Activated CD4-positive, alpha-beta T cell treated with anti-CD3 and anti-CD28 coated beads, Interleukin-2, amount 10 ng/mL, durations not matched to agents 7 days and 5 days (primary cell): ENCODE data around the gene GFPT2. TPM values are rescaled to one million over a fixed set of nuclear protein-coding genes. Genes with fewer than 3 reads are reported as not detected.

Experiments used
- CTCF ChIA-PET: fragments of 350-600 bp; sonication (Branson Sonifier 250); formaldehyde crosslinking; loops from one replicate; lab custom pipeline; 2021; ENCODE audit warnings: antibody characterized with exemption; lab: Charles Lee
- POLR2A ChIA-PET: fragments of 350-600 bp; sonication (Branson Sonifier 250); formaldehyde crosslinking; loops from one replicate; lab custom pipeline; 2021; ENCODE audit warnings: antibody characterized with exemption; lab: Charles Lee
- DNase-seq: peaks from one replicate; pipeline ENCODE4 v3.0.0-alpha.2; 2020
- H3K27ac Mint-ChIP-seq: one replicate; pipeline ENCODE4 v1.8.0; 2021; ENCODE audit warnings: mild to moderate bottlenecking, moderate library complexity, mixed read lengths
- H3K27me3 Mint-ChIP-seq: one replicate; pipeline ENCODE4 v1.8.0; 2021; ENCODE audit warnings: mixed read lengths
- H3K36me3 Mint-ChIP-seq: one replicate; pipeline ENCODE4 v1.8.0; 2021; ENCODE audit warnings: low read depth, mixed read lengths
- H3K4me1 Mint-ChIP-seq: one replicate; pipeline ENCODE4 v1.8.0; 2021; ENCODE audit warnings: mixed read lengths
- H3K4me3 Mint-ChIP-seq: one replicate; pipeline ENCODE4 v1.8.0; 2021; ENCODE audit warnings: mild to moderate bottlenecking, moderate library complexity, mixed read lengths
- H3K9me3 Mint-ChIP-seq: one replicate; pipeline ENCODE4 v1.8.0; 2021; ENCODE audit warnings: mixed read lengths
- total RNA-seq, 2 experiments: library from RNA; stranded (reverse); gene quantifications; one replicate each; pipeline ENCODE4 v1.2.3, GENCODE V29; 2021

Gene GFPT2
- total RNA-seq, 2 experiments from 2014 or later: 0.12 TPM; not detected in 1

DNA sequence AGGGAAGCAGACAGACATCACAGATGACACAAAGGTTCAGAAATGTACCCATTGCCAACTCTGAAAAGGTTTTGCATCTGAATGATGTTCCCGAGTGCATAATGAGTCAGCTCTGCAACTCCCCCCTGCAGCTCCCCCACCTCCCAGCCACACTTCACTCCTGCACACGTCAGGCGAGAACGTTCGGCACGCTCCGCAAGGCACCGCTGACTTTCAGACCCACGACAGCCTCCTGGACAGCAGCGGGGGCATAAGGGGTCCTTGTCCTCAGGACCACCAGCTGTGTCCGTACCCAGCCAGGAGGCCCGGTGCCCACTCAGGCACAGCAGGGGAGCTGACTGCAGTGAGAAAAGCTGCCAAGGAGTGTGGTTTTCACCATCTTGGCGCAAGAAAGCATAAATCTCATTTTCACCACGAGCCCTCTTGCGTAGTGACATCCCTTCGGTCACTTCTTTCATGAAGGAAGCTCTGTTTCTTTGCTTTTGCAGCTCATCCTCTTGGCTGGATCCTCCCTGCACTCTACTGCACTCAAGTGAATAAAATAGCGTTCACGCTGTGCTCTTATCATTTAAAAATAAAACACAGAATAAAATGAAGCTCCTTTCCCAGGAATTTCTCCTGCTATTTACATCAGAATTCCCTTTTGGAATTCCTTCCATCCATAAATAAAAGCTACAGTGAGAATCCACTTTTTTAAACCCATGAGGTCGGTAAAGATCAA lies 9.9 kb downstream of the GFPT2 start:
- ChIA-PET CTCF (interaction anchor here (0.6 to 1.2 kb wide), 2 partner anchors 27 to 681 kb away, joined by 3 to 4 read pairs; no protein-coding TSS in a partner anchor), POLR2A (no interaction called here)
- H3K36me3 Mint-ChIP-seq: no peaks in the 10 kb centered on the region
- H3K4me3 Mint-ChIP-seq: no peak overlapping the region
- H3K9me3 Mint-ChIP-seq: no peaks in the 10 kb centered on the region
- no peaks in the 10 kb centered on the region for H3K27me3 Mint-ChIP-seq
- DNase-seq: no peak
- H3K4me1 Mint-ChIP-seq: no peaks in the 10 kb centered on the region
- no peak overlapping the region for H3K27ac Mint-ChIP-seq

DNA sequence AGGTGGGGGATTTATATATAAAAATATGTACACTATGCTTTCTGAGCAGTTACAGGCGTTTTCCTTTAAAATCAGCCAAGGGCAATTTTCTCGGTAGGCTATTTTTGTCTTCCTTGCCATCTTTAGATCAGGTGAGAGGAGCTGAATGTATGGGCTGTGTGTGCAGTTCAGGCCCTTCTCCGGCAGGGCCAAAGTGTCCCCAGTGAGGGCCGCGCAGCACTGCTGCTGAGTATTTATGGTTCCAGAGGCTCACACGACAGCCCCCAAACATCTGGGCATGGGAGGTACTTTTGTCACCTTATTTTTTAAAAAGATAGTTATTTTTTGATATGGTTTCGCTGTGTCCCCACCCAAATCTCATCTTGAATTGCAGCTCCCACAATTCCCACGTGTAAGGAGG lies 11.5 kb downstream of the GFPT2 start:
- CTCF ChIA-PET: interaction anchor here (2.7 kb wide), 1 partner anchor 13 kb away, joined by 8 read pairs; no protein-coding TSS in a partner anchor
- Mint-ChIP-seq H3K27ac (no peak overlapping the region), H3K9me3 (no peaks in the 10 kb centered on the region), H3K4me3 (no peak overlapping the region), H3K36me3 (no peaks in the 10 kb centered on the region), H3K4me1 (no peaks in the 10 kb centered on the region), H3K27me3 (no peaks in the 10 kb centered on the region)
- POLR2A ChIA-PET: no interaction called here
- no peak for DNase-seq

DNA sequence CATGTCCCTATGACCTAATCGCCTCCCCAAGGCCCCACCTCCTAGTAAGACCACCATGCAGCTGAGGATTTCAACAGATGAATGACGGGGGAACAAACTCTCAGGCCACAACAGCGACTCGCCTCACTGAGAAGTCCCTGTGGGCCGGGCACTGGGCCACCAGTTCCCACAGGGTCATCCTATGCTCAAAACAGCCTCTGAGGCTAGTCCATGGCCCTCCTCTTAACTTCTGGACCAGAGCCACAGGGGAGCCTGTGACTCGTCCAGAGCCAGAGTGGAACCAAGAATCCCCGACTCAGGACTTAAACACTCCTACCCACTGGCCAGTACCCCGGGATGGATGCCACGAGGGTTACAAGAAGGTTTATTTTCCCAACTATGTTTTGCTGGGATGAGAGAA lies 12.3 kb downstream of the GFPT2 start:
- no peak overlapping the region for H3K27ac Mint-ChIP-seq
- H3K27me3 Mint-ChIP-seq: no peaks in the 10 kb centered on the region
- no peak overlapping the region for H3K4me3 Mint-ChIP-seq
- CTCF ChIA-PET: interaction anchor here (2.7 kb wide), 1 partner anchor 12 kb away, joined by 8 read pairs; no protein-coding TSS in a partner anchor
- no peaks in the 10 kb centered on the region for H3K36me3 Mint-ChIP-seq
- no peaks in the 10 kb centered on the region for H3K4me1 Mint-ChIP-seq
- POLR2A ChIA-PET: no interaction called here
- no peak for DNase-seq
- no peaks in the 10 kb centered on the region for H3K9me3 Mint-ChIP-seq

DNA sequence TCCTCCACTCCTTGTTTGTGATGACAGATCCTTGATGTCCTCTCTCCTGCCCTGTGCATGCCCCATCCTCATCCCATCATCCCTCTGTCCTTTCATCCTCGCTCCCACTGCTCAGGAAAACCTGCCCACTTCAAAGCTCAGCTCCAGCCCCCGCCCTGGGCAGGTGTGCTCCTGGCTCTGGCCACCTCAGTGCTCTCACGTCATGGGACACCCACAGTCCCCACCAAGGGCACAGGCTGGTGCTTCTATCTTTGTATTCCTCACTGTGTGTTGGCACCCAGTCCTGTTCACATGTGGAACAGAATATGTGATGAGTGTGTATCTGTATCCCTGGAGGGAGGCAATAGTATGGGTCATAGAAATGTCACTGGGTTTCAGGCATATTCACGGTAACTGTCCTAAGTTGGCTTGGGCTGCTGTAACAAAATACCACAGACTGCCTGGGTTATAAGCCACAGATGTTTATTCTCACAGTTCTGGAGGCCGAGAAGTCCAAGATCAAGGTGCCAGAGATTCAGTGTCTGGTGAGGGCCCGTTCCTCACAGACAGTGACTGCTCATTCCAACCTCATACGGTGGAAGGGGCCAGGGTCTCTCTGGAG lies 13.5 kb downstream of the GFPT2 start:
- no peaks in the 10 kb centered on the region for H3K9me3 Mint-ChIP-seq
- no peaks in the 10 kb centered on the region for H3K36me3 Mint-ChIP-seq
- H3K27ac Mint-ChIP-seq: no peak overlapping the region
- no peaks in the 10 kb centered on the region for H3K4me1 Mint-ChIP-seq
- H3K4me3 Mint-ChIP-seq: no peak overlapping the region
- POLR2A ChIA-PET: no interaction called here
- no peak for DNase-seq
- H3K27me3 Mint-ChIP-seq: no peaks in the 10 kb centered on the region
- CTCF ChIA-PET: interaction anchor here (2.0 to 2.7 kb wide), 2 partner anchors 11 kb away, joined by 6 to 8 read pairs; no protein-coding TSS in a partner anchor

DNA sequence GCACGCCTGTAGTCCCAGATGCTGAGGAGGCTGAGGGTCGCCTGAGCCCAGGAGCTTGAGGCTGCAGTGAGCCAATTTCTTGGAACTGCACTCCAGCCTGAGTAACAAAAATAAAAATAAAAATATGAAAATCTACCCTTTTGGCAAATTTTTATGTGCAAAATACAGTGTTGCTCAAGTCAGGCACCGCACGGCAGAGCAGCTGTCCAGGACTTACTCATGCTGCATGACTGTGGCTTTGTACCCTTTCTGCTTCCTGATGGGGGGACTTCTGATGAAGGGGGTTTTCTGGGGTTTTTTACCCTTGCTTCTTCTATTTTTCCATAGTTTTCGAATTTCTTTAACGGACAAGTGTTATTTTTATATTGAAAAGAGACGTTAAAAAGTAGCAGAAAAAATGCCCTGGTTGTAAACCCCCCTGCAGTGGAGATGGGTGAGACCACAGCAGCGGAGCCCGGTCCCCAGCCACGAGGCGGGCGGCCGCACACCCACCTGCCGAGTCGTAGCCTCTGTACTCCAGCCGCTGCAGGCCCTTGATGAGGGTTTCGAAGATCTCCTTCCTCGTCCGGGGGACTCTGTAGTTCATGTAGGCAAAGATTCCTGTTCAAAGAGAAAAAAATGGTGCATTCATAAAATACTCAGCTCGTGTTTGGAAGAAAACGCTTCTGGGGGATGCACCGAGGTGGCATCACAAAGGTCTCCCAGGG lies 15.0 kb downstream of the GFPT2 start:
- Mint-ChIP-seq H3K4me1 (no peaks in the 10 kb centered on the region), H3K27me3 (peaks cover 3% of the 10 kb centered on the region), H3K4me3 (no peak overlapping the region), H3K27ac (no peak overlapping the region), H3K36me3 (no peaks in the 10 kb centered on the region), H3K9me3 (no peaks in the 10 kb centered on the region)
- ChIA-PET POLR2A (no interaction called here), CTCF (interaction anchor here (0.5 to 2.0 kb wide), 2 partner anchors 10 to 239 kb away, joined by 3 to 6 read pairs; no protein-coding TSS in a partner anchor)
- DNase-seq: no peak

DNA sequence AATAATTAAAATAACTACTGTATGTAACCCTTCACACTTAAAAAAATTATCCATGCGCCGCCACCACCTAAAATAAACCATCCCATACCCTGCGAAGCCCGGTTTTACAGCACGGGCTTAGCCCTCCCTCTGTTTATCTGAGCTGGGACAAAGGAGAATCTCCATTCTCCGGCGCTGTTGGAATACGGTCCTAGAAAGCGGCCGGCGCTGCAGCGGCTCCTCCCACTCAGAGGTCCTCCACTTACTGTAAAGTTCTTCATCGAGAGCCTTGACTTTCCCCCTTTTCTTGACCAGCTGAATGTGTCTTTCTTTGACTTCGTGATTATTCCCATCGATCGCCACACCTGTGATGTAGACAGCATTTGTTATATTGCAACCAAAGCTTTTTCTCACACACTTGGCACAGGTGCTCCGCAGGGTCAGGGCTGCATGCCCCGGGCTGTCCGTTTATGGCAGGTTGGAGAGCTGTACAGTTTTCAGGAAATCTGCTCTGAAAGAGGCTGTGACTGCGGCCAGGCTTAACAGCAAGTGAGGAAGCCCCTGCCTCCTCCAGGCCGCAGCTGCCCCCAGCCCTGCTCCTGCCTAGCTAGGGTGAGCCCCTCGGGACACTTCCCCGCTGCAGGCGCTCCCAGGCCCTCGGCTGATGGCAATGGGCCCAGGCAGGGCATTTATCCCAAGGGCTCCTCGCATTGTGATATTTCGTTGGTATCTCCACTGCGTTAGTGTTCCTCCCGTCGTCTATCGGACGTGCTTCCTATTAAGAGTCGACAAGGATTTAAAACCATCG lies 16.7 kb downstream of the GFPT2 start:
- Mint-ChIP-seq H3K4me3 (no peak overlapping the region), H3K27ac (no peak overlapping the region), H3K36me3 (no peaks in the 10 kb centered on the region), H3K4me1 (no peaks in the 10 kb centered on the region), H3K27me3 (peaks cover 7% of the 10 kb centered on the region), H3K9me3 (no peaks in the 10 kb centered on the region)
- ChIA-PET CTCF (no interaction called here), POLR2A (no interaction called here)
- no peak for DNase-seq

DNA sequence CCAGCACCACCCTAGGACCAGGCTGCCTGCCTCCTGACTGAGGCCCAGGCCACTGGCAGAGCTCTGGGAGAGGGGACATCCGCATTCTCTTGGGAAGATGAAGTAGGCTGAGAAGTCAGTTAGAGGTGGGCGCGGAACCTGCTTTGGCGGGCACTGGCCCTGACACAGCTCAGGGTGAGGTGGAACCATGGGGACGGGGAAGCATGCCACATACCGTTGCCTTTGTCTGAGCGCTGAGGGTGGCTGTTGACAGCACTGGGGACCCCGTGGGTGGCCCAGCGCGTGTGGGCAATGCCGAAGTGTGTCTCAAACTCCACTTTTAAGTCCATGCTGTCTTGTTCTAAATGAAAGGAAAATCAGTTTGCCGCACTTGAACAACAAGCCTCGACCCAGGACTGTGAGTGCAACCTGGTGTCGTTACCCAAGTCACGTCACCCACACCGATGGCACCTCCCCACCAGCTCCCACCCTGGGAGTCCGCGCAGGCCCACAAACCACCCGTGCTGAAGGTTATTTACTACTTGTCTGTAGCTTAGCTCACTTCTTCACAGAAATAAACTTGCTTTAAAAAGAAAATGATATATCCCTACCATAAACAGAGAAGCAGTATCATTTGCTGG lies 17.4 kb downstream of the GFPT2 start:
- H3K9me3 Mint-ChIP-seq: no peaks in the 10 kb centered on the region
- DNase-seq: no peak
- no peaks in the 10 kb centered on the region for H3K4me1 Mint-ChIP-seq
- no peak overlapping the region for H3K4me3 Mint-ChIP-seq
- peaks cover 8% of the 10 kb centered on the region for H3K27me3 Mint-ChIP-seq
- CTCF ChIA-PET: interaction anchor here (1.5 kb wide), 1 partner anchor 11 kb away, joined by 5 read pairs; no protein-coding TSS in a partner anchor
- POLR2A ChIA-PET: no interaction called here
- no peak overlapping the region for H3K27ac Mint-ChIP-seq
- no peaks in the 10 kb centered on the region for H3K36me3 Mint-ChIP-seq

DNA sequence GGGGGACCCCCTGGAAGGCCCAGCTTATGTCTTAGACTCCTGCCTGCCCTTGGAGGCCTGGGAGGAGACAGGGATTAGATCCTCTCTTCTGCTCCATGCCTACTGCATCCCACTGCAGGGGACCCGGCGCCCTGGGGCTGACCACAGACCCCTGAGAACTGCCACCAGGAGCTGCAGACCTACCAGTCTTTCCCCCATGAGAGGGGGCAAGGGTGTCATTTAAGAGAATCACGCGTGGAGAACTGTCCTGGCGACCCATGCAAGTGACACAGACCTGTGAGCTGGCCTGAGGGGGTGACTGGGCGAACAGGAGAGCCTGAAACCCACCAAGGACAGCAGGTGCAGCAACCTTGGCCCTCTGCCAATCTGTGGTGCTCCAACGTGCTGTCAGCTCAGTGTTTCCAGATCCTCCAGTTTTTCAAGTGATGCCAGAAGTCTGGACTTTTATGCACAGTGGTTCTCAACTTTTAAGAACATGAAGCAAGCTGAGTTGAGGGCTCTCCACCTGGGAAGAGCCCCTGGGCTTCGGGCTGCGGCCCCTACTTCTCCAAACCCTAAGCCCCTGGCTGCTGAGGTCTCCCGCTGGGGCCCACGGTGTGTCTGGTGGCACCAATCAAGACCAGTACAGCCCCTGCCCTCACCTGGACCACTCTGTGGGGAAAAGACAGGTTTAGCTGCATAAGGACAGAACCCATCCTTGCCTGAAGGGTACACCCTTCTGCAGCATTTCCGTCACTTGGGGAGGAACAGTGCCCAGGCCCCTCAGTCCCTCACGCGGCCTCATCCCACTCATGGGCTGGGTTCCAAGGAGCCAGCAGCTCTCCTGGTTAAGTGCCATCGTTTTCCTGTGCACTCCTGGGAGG lies 18.2 kb downstream of the GFPT2 start:
- DNase-seq: no peak
- H3K4me3 Mint-ChIP-seq: no peak overlapping the region
- H3K9me3 Mint-ChIP-seq: no peaks in the 10 kb centered on the region
- no peak overlapping the region for H3K27ac Mint-ChIP-seq
- CTCF ChIA-PET: interaction anchor here (1.2 to 1.5 kb wide), 2 partner anchors 10 to 31 kb away, joined by 3 to 5 read pairs; no protein-coding TSS in a partner anchor
- no peaks in the 10 kb centered on the region for H3K36me3 Mint-ChIP-seq
- H3K27me3 Mint-ChIP-seq: peaks cover 8% of the 10 kb centered on the region
- POLR2A ChIA-PET: no interaction called here
- no peaks in the 10 kb centered on the region for H3K4me1 Mint-ChIP-seq

DNA sequence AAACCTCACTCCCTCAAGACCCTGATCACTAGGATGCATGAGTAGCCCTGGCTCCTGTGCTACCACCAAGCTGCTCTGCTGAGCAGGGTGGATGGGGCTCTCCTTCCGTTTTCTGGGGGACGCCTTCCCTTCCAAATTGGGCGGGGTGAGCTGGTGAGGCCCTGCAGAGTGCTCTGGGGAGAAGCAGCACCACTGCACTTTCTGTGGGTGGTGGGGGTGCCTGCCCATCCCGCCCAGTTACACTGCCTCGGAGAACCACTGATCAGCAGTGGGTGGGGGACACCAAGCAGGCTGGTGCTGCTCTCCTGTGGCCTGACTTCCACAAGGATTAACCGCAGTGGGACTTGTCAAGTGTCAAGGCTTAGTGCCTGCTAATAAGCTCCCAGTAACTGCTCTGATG lies 19.0 kb downstream of the GFPT2 start:
- H3K4me3 Mint-ChIP-seq: no peak overlapping the region
- POLR2A ChIA-PET: no interaction called here
- no peak overlapping the region for H3K27ac Mint-ChIP-seq
- H3K27me3 Mint-ChIP-seq: peaks cover 8% of the 10 kb centered on the region
- CTCF ChIA-PET: interaction anchor here (1.2 to 1.5 kb wide), 2 partner anchors 10 to 31 kb away, joined by 3 to 5 read pairs; no protein-coding TSS in a partner anchor
- no peaks in the 10 kb centered on the region for H3K9me3 Mint-ChIP-seq
- DNase-seq: no peak
- no peaks in the 10 kb centered on the region for H3K36me3 Mint-ChIP-seq
- H3K4me1 Mint-ChIP-seq: no peaks in the 10 kb centered on the region

DNA sequence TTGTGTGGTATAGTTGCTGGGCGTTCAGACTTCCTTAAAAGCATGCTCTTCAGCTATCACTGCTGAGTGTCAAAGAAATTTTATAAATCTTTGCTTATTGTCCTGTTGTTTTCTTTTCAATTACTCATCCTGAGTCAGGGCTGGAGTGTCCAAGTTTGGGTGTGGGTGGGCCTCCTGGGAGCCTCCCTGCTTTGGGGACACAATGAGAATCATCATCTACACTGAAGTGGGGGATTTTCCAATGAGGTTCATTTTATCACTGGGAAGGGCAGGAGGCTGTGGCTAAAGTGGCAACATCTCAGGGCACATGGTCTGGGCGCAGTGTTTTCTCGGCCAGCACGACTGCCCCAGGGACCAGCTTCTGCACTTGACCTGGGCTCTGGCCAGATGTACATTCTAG lies 19.5 kb downstream of the GFPT2 start:
- no peaks in the 10 kb centered on the region for H3K4me1 Mint-ChIP-seq
- ChIA-PET POLR2A (no interaction called here), CTCF (interaction anchor here (1.8 kb wide), 1 partner anchor 18 kb away, joined by 4 read pairs; no protein-coding TSS in a partner anchor)
- no peaks in the 10 kb centered on the region for H3K36me3 Mint-ChIP-seq
- DNase-seq: no peak
- no peak overlapping the region for H3K27ac Mint-ChIP-seq
- peaks cover 8% of the 10 kb centered on the region for H3K27me3 Mint-ChIP-seq
- H3K9me3 Mint-ChIP-seq: no peaks in the 10 kb centered on the region
- no peak overlapping the region for H3K4me3 Mint-ChIP-seq

DNA sequence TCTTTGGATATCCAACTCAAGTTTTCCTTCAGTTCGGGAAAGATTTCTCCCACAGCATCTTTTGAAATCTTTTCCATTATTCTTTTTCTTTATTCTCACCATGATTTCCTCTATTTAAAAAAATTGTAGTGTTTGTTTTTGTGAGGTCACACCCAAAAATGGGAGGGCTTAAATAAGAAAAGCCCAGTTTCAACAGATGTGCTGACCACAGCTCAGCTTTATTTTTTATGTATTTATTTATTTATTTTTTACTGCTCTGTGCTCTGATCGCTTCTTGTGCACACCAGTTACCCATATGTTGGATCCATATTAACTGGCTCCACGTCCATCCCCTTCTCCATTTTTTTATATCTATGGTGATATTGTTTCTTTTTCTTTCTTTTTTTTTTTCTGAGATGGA lies 20.3 kb downstream of the GFPT2 start:
- no peak for DNase-seq
- H3K4me3 Mint-ChIP-seq: no peak overlapping the region
- H3K4me1 Mint-ChIP-seq: no peaks in the 10 kb centered on the region
- no peaks in the 10 kb centered on the region for H3K36me3 Mint-ChIP-seq
- H3K9me3 Mint-ChIP-seq: no peaks in the 10 kb centered on the region
- H3K27me3 Mint-ChIP-seq: peaks cover 8% of the 10 kb centered on the region
- no peak overlapping the region for H3K27ac Mint-ChIP-seq
- ChIA-PET CTCF (interaction anchor here (1.8 kb wide), 1 partner anchor 17 kb away, joined by 4 read pairs; no protein-coding TSS in a partner anchor), POLR2A (no interaction called here)
